K562 treated with DMSO at 1 percent for 12 hours (cell line): Measurements from ENCODE around the gene ZBED3. TPM values are rescaled to one million over a fixed set of nuclear protein-coding genes. Genes with fewer than 3 reads are reported as not detected.

ENCODE experiments used
- total RNA-seq: library from RNA; unstranded; fragments of 300-600 nt; gene quantifications from 2 replicates; pipeline ENCODE4 v1.2.3, GENCODE V29; 2022; ENCODE audit not compliant: insufficient read depth

Gene ZBED3, protein sequence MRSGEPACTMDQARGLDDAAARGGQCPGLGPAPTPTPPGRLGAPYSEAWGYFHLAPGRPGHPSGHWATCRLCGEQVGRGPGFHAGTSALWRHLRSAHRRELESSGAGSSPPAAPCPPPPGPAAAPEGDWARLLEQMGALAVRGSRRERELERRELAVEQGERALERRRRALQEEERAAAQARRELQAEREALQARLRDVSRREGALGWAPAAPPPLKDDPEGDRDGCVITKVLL
- not detected in 2 replicates for total RNA-seq

DNA sequence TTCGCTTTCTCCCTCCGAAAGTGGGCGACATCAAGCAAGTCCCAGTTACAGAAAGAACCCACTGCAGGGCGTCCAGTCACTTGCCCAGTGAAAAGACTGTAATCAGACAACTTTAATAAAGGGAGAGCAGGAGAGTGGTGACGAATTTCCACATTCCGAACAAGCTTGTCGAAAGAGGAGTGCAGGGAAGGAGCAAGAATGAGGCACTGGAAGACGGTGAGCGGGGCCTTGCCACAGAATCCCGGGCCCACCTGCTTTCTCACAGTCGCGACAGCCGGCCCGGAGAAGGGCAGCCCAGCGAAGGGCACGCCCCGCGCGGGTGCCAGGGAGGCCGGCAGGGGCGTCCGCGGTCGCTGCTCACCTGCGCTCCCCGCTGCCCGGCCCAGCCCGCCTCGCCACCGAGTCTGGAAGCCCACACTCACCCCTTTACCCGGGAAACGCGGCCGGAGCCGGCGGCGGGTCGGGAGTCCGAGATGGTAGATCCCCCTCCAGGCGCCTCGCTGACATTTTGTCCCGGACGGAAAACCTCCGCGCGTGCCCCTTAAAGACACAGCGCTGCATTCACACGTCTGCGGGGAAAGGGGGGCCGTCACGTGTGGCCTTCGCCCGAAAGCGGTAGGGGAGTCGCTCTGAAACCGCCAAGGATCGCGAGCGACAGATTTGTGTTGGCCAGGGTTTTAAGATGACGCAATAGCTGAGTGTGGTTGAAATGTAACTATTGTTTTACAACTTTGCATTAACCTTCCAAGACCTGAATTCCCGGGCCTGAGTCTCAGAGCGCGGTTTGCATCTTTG lies at the start of gene ZBED3:
Gene ZBED3, minus strand, starts transcription at position 597 of the 795 bp plus-strand sequence. CDS start 9,407 bp downstream, outside the sequence.

DNA sequence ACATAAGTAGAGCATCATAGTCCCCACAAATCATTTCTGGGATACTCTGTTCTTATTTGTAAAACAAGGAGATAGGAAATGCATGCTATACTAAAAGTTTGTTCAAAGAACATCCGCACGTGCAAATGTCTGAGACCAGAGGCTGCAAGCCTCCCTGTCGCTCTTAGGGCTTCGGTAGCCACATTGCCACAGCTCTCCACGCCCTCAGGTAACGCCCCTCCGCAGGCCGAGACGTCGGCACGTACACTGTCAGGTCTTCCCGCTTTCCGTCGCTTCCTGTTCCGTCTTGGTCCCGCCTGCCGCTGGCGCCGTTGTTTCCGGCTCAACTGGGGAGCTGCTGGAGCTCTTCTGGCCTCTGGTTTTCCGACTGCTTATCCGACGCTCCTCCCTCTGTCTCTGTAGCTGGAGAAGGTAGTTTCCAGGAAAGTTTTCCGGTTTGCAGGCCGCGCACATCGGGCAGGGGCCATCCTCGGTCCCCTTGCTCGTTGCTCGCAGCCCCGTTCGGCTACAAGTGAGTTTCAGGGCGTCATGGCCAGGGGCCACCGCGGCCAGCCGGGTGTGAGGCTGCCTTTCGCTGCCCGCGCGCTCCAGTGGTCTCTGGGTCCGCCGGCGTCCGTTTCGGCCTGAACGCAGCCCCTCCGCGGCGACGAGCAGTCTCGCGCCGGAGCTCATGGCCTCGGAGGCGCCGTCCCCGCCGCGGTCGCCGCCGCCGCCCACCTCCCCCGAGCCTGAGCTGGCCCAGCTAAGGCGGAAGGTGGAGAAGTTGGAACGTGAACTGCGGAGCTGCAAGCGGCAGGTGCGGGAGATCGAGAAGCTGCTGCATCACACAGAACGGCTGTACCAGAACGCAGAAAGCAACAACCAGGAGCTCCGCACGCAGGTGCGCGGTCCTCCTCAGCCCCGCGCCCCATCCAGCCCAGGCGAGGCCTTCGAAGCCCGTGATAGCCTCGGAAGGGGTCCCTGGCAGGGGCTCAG lies 56.7 kb downstream of the ZBED3 start, which contains the start of gene AGGF1:
Gene AGGF1, plus strand, starts transcription at position 308 of the 975 bp plus-strand sequence. Its CDS starts 363 bp downstream, at position 671.

Other genes with a start within 250 kb of the ZBED3 start
- not detected in 2 replicates for gene S100Z, start 237.3 kb downstream of the ZBED3 start, total RNA-seq
- not detected in 2 replicates for gene CRHBP, start 134.2 kb downstream of the ZBED3 start, total RNA-seq
- gene AGGF1, start 56.9 kb downstream of the ZBED3 start, total RNA-seq: 5.7 and 14.7 TPM in 2 replicates
- gene PDE8B, start 123.4 kb upstream of the ZBED3 start, total RNA-seq: 0.17 and 0.22 TPM in 2 replicates